ENCODE results near the gene RSU1. TPM values are rescaled to one million over a fixed set of nuclear protein-coding genes. Genes with fewer than 3 reads are reported as not detected.

Gene RSU1
- total and polyA plus RNA-seq, 10 of the 15 experiments (the other 5 are each of a cell fraction or from before 2014, with no cell fraction given) = 49.2 to 139 (median 81.3) TPM

GRCh38 chr10:16787361-16787791, 29.8 kb downstream of the RSU1 start (continued):
- TF ChIP-seq ZBTB40 (IDR thresholded peaks at IDR 0.05; ENCODE audit: borderline replicate concordance) (no peak), CEBPZ (IDR thresholded peaks at IDR 0.05; ENCODE audit: low read depth, low read length) (no peak), MEF2B (IDR thresholded peaks at IDR 0.05; ENCODE audit: partially characterized antibody, poor library complexity, severe bottlenecking) (no peak), FOXM1 (IDR thresholded peaks at IDR 0.05; ENCODE audit: low read depth, low read length) (no peak), CBX5 (IDR thresholded peaks at IDR 0.05; ENCODE audit: low read depth) (0 out of 2 replicates have a peak, but pooled peaks have one; percentile 31), CUX1 (IDR thresholded peaks at IDR 0.05; ENCODE audit: insufficient replicate concordance, low read depth, low read length) (no peak), ZNF274 (IDR thresholded peaks at IDR 0.05; ENCODE audit: insufficient read depth, insufficient read length) (no peak), NFYA (IDR thresholded peaks at IDR 0.05; ENCODE audit: borderline replicate concordance, low read depth, low read length) (no peak), TCF12 (IDR thresholded peaks at IDR 0.05; ENCODE audit: low read depth, low read length) (no peak), NR2C2 (IDR thresholded peaks at IDR 0.05; ENCODE audit: borderline replicate concordance, control insufficient read depth, insufficient read length, low read depth) (no peak), PML (IDR thresholded peaks at IDR 0.05; ENCODE audit: low read length) (no peak), SREBF2 (IDR thresholded peaks at IDR 0.05; ENCODE audit: low read length) (no peak), CHD4 (IDR thresholded peaks at IDR 0.05) (no peak), JUNB (IDR thresholded peaks at IDR 0.05) (no peak), MLLT1 (IDR thresholded peaks at IDR 0.05) (peak; percentile 33; the same call in 1 of the 2 replicates), MEF2A (IDR thresholded peaks at IDR 0.05; ENCODE audit: insufficient read depth, low read depth, low read length) (no peak), RELA (IDR thresholded peaks at IDR 0.05; ENCODE audit: borderline replicate concordance, partially characterized antibody) (no peak)
